ACC112 (cell line): ENCODE data around the gene ALG14.
A peak's percentile ranks its signal among the peaks of the same experiment; 100 is the strongest.
"Not testable (repeated sequence)": the region's sequence is repeated elsewhere in the genome, so short reads cannot be mapped to it uniquely, and the experiment has no call there.

Experiments used
- H2AFZ ChIP-seq: fragments of 200-600 bp; sonication (generic); one replicate; pipeline ENCODE4 v1.6.0; 2017; ENCODE audit warnings: antibody characterized with exemption, low read length; ENCODE audit not compliant: unreplicated experiment
- H3K27ac ChIP-seq: fragments of 200-600 bp; sonication (generic); 2 replicates; pipeline ENCODE4 v1.5.1; 2014; ENCODE audit warnings: low read depth, mild to moderate bottlenecking, antibody characterized with exemption, low read length, moderate library complexity
- H3K27me3 ChIP-seq: fragments of 200-600 bp; sonication (generic); 2 replicates; pipeline ENCODE4 v1.6.1; 2014; ENCODE audit warnings: mild to moderate bottlenecking, antibody characterized with exemption, low read length, moderate library complexity, mixed read lengths; ENCODE audit not compliant: insufficient read depth
- H3K36me3 ChIP-seq: fragments of 200-600 bp; sonication (generic); 2 replicates; pipeline ENCODE4 v1.6.1; 2016; ENCODE audit warnings: mild to moderate bottlenecking, antibody characterized with exemption, low read length, moderate library complexity, mixed read lengths; ENCODE audit not compliant: insufficient read depth
- H3K4me1 ChIP-seq: fragments of 200-600 bp; sonication (generic); one replicate; pipeline ENCODE4 v1.6.1; 2016; ENCODE audit warnings: low read length, mixed read lengths; ENCODE audit not compliant: insufficient read depth, unreplicated experiment, control insufficient read depth
- H3K4me3 ChIP-seq: fragments of 200-600 bp; sonication (generic); 2 replicates; pipeline ENCODE4 v1.5.1; 2014; ENCODE audit warnings: mild to moderate bottlenecking, low read depth, low read length
- H3K79me2 ChIP-seq: fragments of 200-600 bp; sonication (generic); one replicate; pipeline ENCODE4 v1.6.0; 2016; ENCODE audit warnings: low read length; ENCODE audit not compliant: control insufficient read depth, unreplicated experiment, insufficient read depth

ALG14 gene

GRCh38 chr1:94946886-94947285, 125.9 kb downstream of the ALG14 start:
- Histone ChIP-seq H2AFZ (no peak overlapping the region), H3K4me3 (no peak overlapping the region), H3K27ac (no peak overlapping the region), H3K4me1 (peaks cover 10% of the 10 kb centered on the region), H3K36me3 (no peaks in the 10 kb centered on the region), H3K27me3 (no peaks in the 10 kb centered on the region), H3K79me2 (no peaks in the 10 kb centered on the region)

- Histone ChIP-seq H2AFZ (no peak overlapping the region), H3K4me1 (peaks cover 15% of the 10 kb centered on the region), H3K79me2 (no peaks in the 10 kb centered on the region), H3K27ac (no peak overlapping the region), H3K4me3 (no peak overlapping the region), H3K27me3 (no peaks in the 10 kb centered on the region), H3K36me3 (no peaks in the 10 kb centered on the region)
Observed at GRCh38 chr1:94942171-94943128, 130.3 kb downstream of the ALG14 start.

GRCh38 chr1:94941480-94941879, 131.3 kb downstream of the ALG14 start:
- H3K79me2 ChIP-seq, H3K27me3 ChIP-seq, H3K4me3 ChIP-seq, H3K36me3 ChIP-seq, H2AFZ ChIP-seq, H3K27ac ChIP-seq: not testable (repeated sequence)
- H3K4me1 ChIP-seq: peaks cover 24% of the 10 kb centered on the region

GRCh38 chr1:94940738-94941137, 132.0 kb downstream of the ALG14 start:
- Histone ChIP-seq H3K4me3 (no peak overlapping the region), H3K36me3 (no peaks in the 10 kb centered on the region), H3K79me2 (no peaks in the 10 kb centered on the region), H3K4me1 (peaks cover 32% of the 10 kb centered on the region), H2AFZ (no peak overlapping the region), H3K27ac (no peak overlapping the region), H3K27me3 (no peaks in the 10 kb centered on the region)

GRCh38 chr1:94937820-94938219, 134.9 kb downstream of the ALG14 start:
- H3K4me3 ChIP-seq: no peak overlapping the region
- H3K79me2 ChIP-seq: no peaks in the 10 kb centered on the region
- peaks cover 47% of the 10 kb centered on the region for H3K4me1 ChIP-seq
- H3K36me3 ChIP-seq: no peaks in the 10 kb centered on the region
- H3K27ac ChIP-seq: no peak overlapping the region; the same call in 1 of the 2 replicates
- H2AFZ ChIP-seq: no peak overlapping the region
- no peaks in the 10 kb centered on the region for H3K27me3 ChIP-seq

- H2AFZ ChIP-seq: no peak overlapping the region
- H3K27me3 ChIP-seq: no peaks in the 10 kb centered on the region
- no peaks in the 10 kb centered on the region for H3K79me2 ChIP-seq
- peak overlapping the region; percentile 9 for H3K27ac ChIP-seq
- H3K4me1 ChIP-seq: peaks cover 47% of the 10 kb centered on the region
- peak overlapping the region; percentile 39; the same call in 1 of the 2 replicates for H3K4me3 ChIP-seq
- no peaks in the 10 kb centered on the region for H3K36me3 ChIP-seq
Observed at GRCh38 chr1:94936861-94937620, 135.7 kb downstream of the ALG14 start.

- Histone ChIP-seq H3K27me3 (no peaks in the 10 kb centered on the region), H3K4me1 (peaks cover 47% of the 10 kb centered on the region), H3K27ac (peak overlapping the region; percentile 48), H3K79me2 (no peaks in the 10 kb centered on the region), H3K36me3 (no peaks in the 10 kb centered on the region), H3K4me3 (no peak overlapping the region), H2AFZ (peak overlapping the region; percentile 1)
Observed at GRCh38 chr1:94935476-94935875, 137.3 kb downstream of the ALG14 start.

- H3K4me1 ChIP-seq: peaks cover 47% of the 10 kb centered on the region
- no peaks in the 10 kb centered on the region for H3K36me3 ChIP-seq
- H3K4me3 ChIP-seq: no peak overlapping the region
- no peaks in the 10 kb centered on the region for H3K79me2 ChIP-seq
- H3K27me3 ChIP-seq: no peaks in the 10 kb centered on the region
- H3K27ac ChIP-seq: peak overlapping the region; percentile 48
- peak overlapping the region; percentile 1 for H2AFZ ChIP-seq
Observed at GRCh38 chr1:94935034-94935433, 137.7 kb downstream of the ALG14 start.

GRCh38 chr1:94934551-94934950, 138.2 kb downstream of the ALG14 start:
- Histone ChIP-seq H2AFZ (no peak overlapping the region), H3K4me1 (peaks cover 50% of the 10 kb centered on the region)

GRCh38 chr1:94931254-94931841, 141.4 kb downstream of the ALG14 start:
- H3K36me3 ChIP-seq: no peaks in the 10 kb centered on the region
- no peaks in the 10 kb centered on the region for H3K27me3 ChIP-seq
- no peak overlapping the region for H3K27ac ChIP-seq
- H3K4me3 ChIP-seq: no peak overlapping the region
- H2AFZ ChIP-seq: no peak overlapping the region
- peaks cover 13% of the 10 kb centered on the region for H3K79me2 ChIP-seq
- peaks cover 43% of the 10 kb centered on the region for H3K4me1 ChIP-seq

More at GRCh38 chr1:94934551-94934950, 138.2 kb downstream of the ALG14 start:
- Histone ChIP-seq H3K36me3 (no peaks in the 10 kb centered on the region), H3K4me3 (no peak overlapping the region), H3K27me3 (no peaks in the 10 kb centered on the region), H3K27ac (peak overlapping the region; percentile 48), H3K79me2 (peaks cover 3% of the 10 kb centered on the region)
